Measurements from ENCODE around the gene ACSM2A.
"Not testable (repeated sequence)": the region's sequence is repeated elsewhere in the genome, so short reads cannot be mapped to it uniquely, and the experiment has no call there.

Gene ACSM2A

GRCh38 chr16:20438950-20439349, 12.4 kb upstream of the ACSM2A start:
- H3K36me3 Mint-ChIP-seq (ENCODE audit: low read depth); H3K4me1 Mint-ChIP-seq; ATAC-seq; H3K9me3 Mint-ChIP-seq; H3K4me3 Mint-ChIP-seq; H3K27me3 Mint-ChIP-seq; H3K27ac Mint-ChIP-seq; DNase-seq: not testable (repeated sequence)

GRCh38 chr16:20439820-20440231, 11.5 kb upstream of the ACSM2A start:
- H3K4me1 Mint-ChIP-seq; H3K4me3 Mint-ChIP-seq; DNase-seq; H3K9me3 Mint-ChIP-seq; H3K27ac Mint-ChIP-seq; H3K36me3 Mint-ChIP-seq (ENCODE audit: low read depth); H3K27me3 Mint-ChIP-seq; ATAC-seq: not testable (repeated sequence)

- ATAC-seq; H3K4me3 Mint-ChIP-seq; H3K9me3 Mint-ChIP-seq; DNase-seq; H3K27ac Mint-ChIP-seq; H3K27me3 Mint-ChIP-seq; H3K4me1 Mint-ChIP-seq; H3K36me3 Mint-ChIP-seq (ENCODE audit: low read depth): not testable (repeated sequence)
Measured at GRCh38 chr16:20440731-20441130, 10.6 kb upstream of the ACSM2A start.

- no peaks in the 10 kb centered on the region for H3K9me3 Mint-ChIP-seq
- peaks cover 6% of the 10 kb centered on the region for H3K27me3 Mint-ChIP-seq
- H3K4me3 Mint-ChIP-seq: no peak overlapping the region
- H3K36me3 Mint-ChIP-seq (ENCODE audit: low read depth): no peaks in the 10 kb centered on the region
- H3K27ac Mint-ChIP-seq: no peak overlapping the region
- ATAC-seq (no peak), DNase-seq (no peak)
- H3K4me1 Mint-ChIP-seq: no peaks in the 10 kb centered on the region
Measured at GRCh38 chr16:20441191-20441590, 10.1 kb upstream of the ACSM2A start.

- H3K4me1 Mint-ChIP-seq; DNase-seq; H3K27ac Mint-ChIP-seq; H3K9me3 Mint-ChIP-seq; H3K4me3 Mint-ChIP-seq; ATAC-seq; H3K27me3 Mint-ChIP-seq; H3K36me3 Mint-ChIP-seq (ENCODE audit: low read depth): not testable (repeated sequence)
Measured at GRCh38 chr16:20441859-20442258, 9.5 kb upstream of the ACSM2A start.

- H3K4me1 Mint-ChIP-seq; H3K27ac Mint-ChIP-seq; H3K27me3 Mint-ChIP-seq; DNase-seq; H3K36me3 Mint-ChIP-seq (ENCODE audit: low read depth); ATAC-seq; H3K9me3 Mint-ChIP-seq; H3K4me3 Mint-ChIP-seq: not testable (repeated sequence)
Measured at GRCh38 chr16:20446652-20447393, 4.5 kb upstream of the ACSM2A start.

GRCh38 chr16:20453633-20454032, 2.3 kb downstream of the ACSM2A start:
- not testable (repeated sequence) for H3K27me3 Mint-ChIP-seq; H3K4me3 Mint-ChIP-seq; H3K9me3 Mint-ChIP-seq; H3K4me1 Mint-ChIP-seq; DNase-seq; H3K36me3 Mint-ChIP-seq (ENCODE audit: low read depth); ATAC-seq; H3K27ac Mint-ChIP-seq

- not testable (repeated sequence) for H3K27ac Mint-ChIP-seq; H3K9me3 Mint-ChIP-seq; H3K4me3 Mint-ChIP-seq; ATAC-seq; DNase-seq; H3K4me1 Mint-ChIP-seq; H3K27me3 Mint-ChIP-seq; H3K36me3 Mint-ChIP-seq (ENCODE audit: low read depth)
Measured at GRCh38 chr16:20459227-20459626, 7.9 kb downstream of the ACSM2A start.

- H3K4me1 Mint-ChIP-seq; H3K9me3 Mint-ChIP-seq; H3K27ac Mint-ChIP-seq; ATAC-seq; H3K36me3 Mint-ChIP-seq (ENCODE audit: low read depth); H3K27me3 Mint-ChIP-seq; DNase-seq; H3K4me3 Mint-ChIP-seq: not testable (repeated sequence)
Measured at GRCh38 chr16:20460313-20460712, 9.0 kb downstream of the ACSM2A start.

GRCh38 chr16:20468954-20469353, 17.6 kb downstream of the ACSM2A start:
- H3K4me3 Mint-ChIP-seq; H3K9me3 Mint-ChIP-seq; H3K36me3 Mint-ChIP-seq (ENCODE audit: low read depth); H3K27me3 Mint-ChIP-seq; H3K27ac Mint-ChIP-seq; H3K4me1 Mint-ChIP-seq; DNase-seq; ATAC-seq: not testable (repeated sequence)

- not testable (repeated sequence) for H3K4me1 Mint-ChIP-seq
Measured at GRCh38 chr16:20469930-20470329, 18.6 kb downstream of the ACSM2A start.

GRCh38 chr16:20470732-20471131, 19.4 kb downstream of the ACSM2A start:
- not testable (repeated sequence) for ATAC-seq; DNase-seq; H3K27ac Mint-ChIP-seq; H3K4me3 Mint-ChIP-seq; H3K4me1 Mint-ChIP-seq; H3K36me3 Mint-ChIP-seq (ENCODE audit: low read depth); H3K27me3 Mint-ChIP-seq; H3K9me3 Mint-ChIP-seq

More at GRCh38 chr16:20469930-20470329, 18.6 kb downstream of the ACSM2A start:
- H3K27me3 Mint-ChIP-seq; H3K27ac Mint-ChIP-seq; H3K36me3 Mint-ChIP-seq (ENCODE audit: low read depth); DNase-seq; H3K4me3 Mint-ChIP-seq; H3K9me3 Mint-ChIP-seq: not testable (repeated sequence)
- ATAC-seq: peak; percentile 57

- ATAC-seq; H3K36me3 Mint-ChIP-seq (ENCODE audit: low read depth); H3K4me1 Mint-ChIP-seq; DNase-seq; H3K27ac Mint-ChIP-seq; H3K4me3 Mint-ChIP-seq; H3K9me3 Mint-ChIP-seq; H3K27me3 Mint-ChIP-seq: not testable (repeated sequence)
Measured at GRCh38 chr16:20477188-20477744, 25.9 kb downstream of the ACSM2A start.

- not testable (repeated sequence) for H3K4me3 Mint-ChIP-seq, H3K27me3 Mint-ChIP-seq, ATAC-seq
Measured at GRCh38 chr16:20483989-20484388, 32.7 kb downstream of the ACSM2A start.

GRCh38 chr16:20484726-20485125, 33.4 kb downstream of the ACSM2A start:
- ATAC-seq (no peak), DNase-seq (no peak)
- Mint-ChIP-seq H3K27ac (no peak overlapping the region), H3K36me3 (ENCODE audit: low read depth) (no peaks in the 10 kb centered on the region), H3K4me3 (no peak overlapping the region), H3K4me1 (no peaks in the 10 kb centered on the region), H3K27me3 (peaks cover 3% of the 10 kb centered on the region), H3K9me3 (no peaks in the 10 kb centered on the region)

More at GRCh38 chr16:20483989-20484388, 32.7 kb downstream of the ACSM2A start:
- not testable (repeated sequence) for H3K4me1 Mint-ChIP-seq; H3K27ac Mint-ChIP-seq; H3K9me3 Mint-ChIP-seq; H3K36me3 Mint-ChIP-seq (ENCODE audit: low read depth); DNase-seq
